A549 treated with CpdA at 1 μM for 4 hours (cell line): ENCODE measurements around the gene BMS1. TPM values are rescaled to one million over a fixed set of nuclear protein-coding genes. Genes with fewer than 3 reads are reported as not detected.

Experiments
- total RNA-seq: library from RNA; stranded (reverse); fragments of 200-300 nt; extraction: Qiagen RNA extraction; gene quantifications from 5 replicates; pipeline ENCODE4 v1.2.3, GENCODE V29; 2022; ENCODE audit warnings: low read depth

BMS1 gene
- total RNA-seq, result 23.1 to 30.8 TPM (median 24.1 TPM) in 5 replicates

GRCh38 chr10:42782446-42783180 is at the start of gene BMS1:
Gene BMS1, plus strand, starts transcription at chr10:42782795. Its CDS starts 1,600 bp downstream, at chr10:42784395.

Other genes starting within 250 kb of the BMS1 start
- 4.9 to 6.7 TPM (median 5.3 TPM) in 5 replicates for gene ZNF33B, start 144.2 kb upstream of the BMS1 start, total RNA-seq